ENCODE data around the gene CCR3. TPM values are rescaled to one million over a fixed set of nuclear protein-coding genes. Genes with fewer than 3 reads are reported as not detected.

The CCR3 gene
- total and polyA plus RNA-seq, 7 donors = 0.10 to 0.62 (median 0.44) TPM; not detected in 1

DNA sequence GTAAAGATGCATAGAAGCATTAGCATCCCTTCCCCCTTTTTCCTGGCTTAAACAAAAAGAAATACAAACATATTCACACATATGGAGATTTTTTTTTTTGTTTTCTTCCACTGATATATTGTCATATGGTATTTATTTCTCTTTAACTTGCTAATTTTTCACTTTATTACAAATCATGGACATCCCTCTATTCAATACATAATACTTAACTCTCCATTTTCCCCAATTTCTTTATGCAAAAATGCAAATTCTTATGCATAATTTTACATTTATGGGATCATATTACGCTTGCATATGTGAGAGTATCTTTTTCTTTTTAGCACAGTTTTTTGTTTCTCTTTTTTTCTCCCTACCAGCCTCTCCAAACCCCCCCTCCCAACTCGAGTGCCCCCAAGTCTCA is 48.8 kb downstream of the CCR3 start:
- Histone ChIP-seq H3K27me3 (ENCODE audit: insufficient read depth in 3 of 3, low read length in 2 of 3) (no peaks in the 10 kb centered on the region), H3K36me3 (ENCODE audit: insufficient read depth in 1 of 2, low read depth in 1 of 2) (no peaks in the 10 kb centered on the region), H3K9me3 (no peaks in the 10 kb centered on the region), H3K27ac (no peak overlapping the region), H3K4me1 (no peaks in the 10 kb centered on the region), H3K4me3 (no peak overlapping the region)
- TF ChIP-seq, protein P1, sequence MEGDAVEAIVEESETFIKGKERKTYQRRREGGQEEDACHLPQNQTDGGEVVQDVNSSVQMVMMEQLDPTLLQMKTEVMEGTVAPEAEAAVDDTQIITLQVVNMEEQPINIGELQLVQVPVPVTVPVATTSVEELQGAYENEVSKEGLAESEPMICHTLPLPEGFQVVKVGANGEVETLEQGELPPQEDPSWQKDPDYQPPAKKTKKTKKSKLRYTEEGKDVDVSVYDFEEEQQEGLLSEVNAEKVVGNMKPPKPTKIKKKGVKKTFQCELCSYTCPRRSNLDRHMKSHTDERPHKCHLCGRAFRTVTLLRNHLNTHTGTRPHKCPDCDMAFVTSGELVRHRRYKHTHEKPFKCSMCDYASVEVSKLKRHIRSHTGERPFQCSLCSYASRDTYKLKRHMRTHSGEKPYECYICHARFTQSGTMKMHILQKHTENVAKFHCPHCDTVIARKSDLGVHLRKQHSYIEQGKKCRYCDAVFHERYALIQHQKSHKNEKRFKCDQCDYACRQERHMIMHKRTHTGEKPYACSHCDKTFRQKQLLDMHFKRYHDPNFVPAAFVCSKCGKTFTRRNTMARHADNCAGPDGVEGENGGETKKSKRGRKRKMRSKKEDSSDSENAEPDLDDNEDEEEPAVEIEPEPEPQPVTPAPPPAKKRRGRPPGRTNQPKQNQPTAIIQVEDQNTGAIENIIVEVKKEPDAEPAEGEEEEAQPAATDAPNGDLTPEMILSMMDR (IDR thresholded peaks at IDR 0.05) = no peak
- no peak for ATAC-seq
- 69 to 75% (median 72%) methylated on average over 2 of the region's 2 CpGs for WGBS, 3 donors
- no peak for DNase-seq
- intact Hi-C loops (cut with DNase I) = no loop called here

DNA sequence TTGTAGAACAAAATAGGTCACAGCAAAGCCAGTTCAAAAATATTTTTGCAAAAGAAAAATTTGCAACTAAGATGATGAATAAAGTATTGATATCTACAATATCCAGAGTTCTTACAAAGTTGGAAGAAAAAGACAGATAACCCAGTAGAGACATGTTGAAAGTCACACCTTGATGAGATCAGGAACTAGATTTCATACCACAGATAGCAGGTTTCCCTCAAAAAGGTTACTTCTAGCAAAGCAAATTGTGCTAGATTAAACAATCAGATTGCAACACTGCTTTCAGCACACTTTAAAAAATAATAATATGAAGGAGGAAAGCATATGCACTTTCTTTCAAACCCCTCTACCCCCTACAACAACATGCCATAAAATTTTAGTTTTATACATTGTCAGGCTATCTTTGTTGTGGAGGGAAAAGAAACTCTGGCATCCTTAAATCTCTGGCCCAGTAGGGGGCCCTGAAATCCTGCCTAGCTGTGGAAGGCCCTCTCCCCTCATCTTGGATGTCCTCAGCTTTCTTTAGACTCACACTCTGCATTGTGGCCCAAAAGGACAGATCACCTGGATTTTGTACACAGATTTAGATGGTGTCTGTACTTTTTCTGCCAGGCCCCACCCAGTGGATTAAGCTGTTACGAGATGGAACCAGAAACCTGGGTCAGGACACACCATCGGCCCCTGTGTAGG is 50.9 kb downstream of the CCR3 start:
- Histone ChIP-seq H3K27me3 (ENCODE audit: insufficient read depth in 3 of 3, low read length in 2 of 3) (no peaks in the 10 kb centered on the region), H3K4me3 (no peak overlapping the region), H3K4me1 (no peaks in the 10 kb centered on the region), H3K27ac (no peak overlapping the region), H3K9me3 (no peaks in the 10 kb centered on the region), H3K36me3 (ENCODE audit: insufficient read depth in 1 of 2, low read depth in 1 of 2) (no peaks in the 10 kb centered on the region)
- 66 to 84% (median 68%) methylated on average over 2 of the region's 2 CpGs for WGBS, 3 donors
- intact Hi-C loops (cut with DNase I) = no loop called here
- DNase-seq = no peak
- no peak for ATAC-seq
- TF ChIP-seq, protein P1 (IDR thresholded peaks at IDR 0.05) = no peak

DNA sequence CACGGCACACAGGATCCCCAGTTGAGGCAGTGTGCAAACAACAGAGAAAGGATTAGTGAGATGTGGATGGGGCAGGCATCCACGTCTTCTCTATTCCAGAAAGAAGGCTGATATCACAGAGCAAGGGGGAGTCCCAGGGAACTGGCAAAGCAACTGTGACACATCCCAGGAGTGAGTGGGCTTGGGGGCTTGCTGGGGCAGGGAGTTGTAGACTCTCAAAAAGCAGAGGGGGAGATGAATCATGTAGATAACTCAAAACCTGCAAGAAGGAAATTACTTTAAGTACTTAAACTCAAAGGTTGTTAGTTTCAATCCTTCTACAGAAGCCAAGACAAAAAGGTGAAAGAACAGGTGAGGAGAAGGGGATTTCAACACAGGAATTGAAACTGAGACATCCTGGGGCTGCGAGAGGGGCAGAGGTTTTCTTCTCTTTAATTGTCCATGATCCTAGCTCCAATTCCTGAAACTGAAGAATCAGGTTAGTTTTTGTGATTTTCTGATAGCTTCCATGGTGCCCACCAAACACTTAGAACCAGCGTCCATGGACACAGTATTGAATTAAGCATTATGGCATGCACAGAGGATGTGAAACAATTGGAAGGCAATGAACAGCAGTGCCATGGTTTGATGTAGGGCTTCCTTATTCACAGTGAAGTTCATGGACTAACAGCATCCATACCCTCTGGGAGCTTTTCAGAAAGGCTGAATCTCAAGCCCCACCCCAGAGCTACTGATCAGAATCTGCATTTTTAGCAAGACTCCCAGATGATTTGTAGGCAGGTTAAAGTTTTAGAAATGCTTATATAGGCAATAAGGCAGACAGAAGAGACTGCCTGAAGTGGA is 52.0 kb downstream of the CCR3 start:
- DNase-seq (no peak), ATAC-seq (no peak)
- H3K4me3 ChIP-seq = no peak overlapping the region
- no peaks in the 10 kb centered on the region for H3K4me1 ChIP-seq
- TF ChIP-seq, protein P1 (IDR thresholded peaks at IDR 0.05) = no peak
- 60 to 78% (median 69%) methylated on average over 4 of the region's 4 CpGs for WGBS, 3 donors
- no peaks in the 10 kb centered on the region for H3K36me3 ChIP-seq (ENCODE audit: insufficient read depth in 1 of 2, low read depth in 1 of 2)
- H3K9me3 ChIP-seq = no peaks in the 10 kb centered on the region
- intact Hi-C loops (cut with DNase I) = no loop called here
- H3K27me3 ChIP-seq (ENCODE audit: insufficient read depth in 3 of 3, low read length in 2 of 3) = no peaks in the 10 kb centered on the region
- H3K27ac ChIP-seq = no peak overlapping the region

DNA sequence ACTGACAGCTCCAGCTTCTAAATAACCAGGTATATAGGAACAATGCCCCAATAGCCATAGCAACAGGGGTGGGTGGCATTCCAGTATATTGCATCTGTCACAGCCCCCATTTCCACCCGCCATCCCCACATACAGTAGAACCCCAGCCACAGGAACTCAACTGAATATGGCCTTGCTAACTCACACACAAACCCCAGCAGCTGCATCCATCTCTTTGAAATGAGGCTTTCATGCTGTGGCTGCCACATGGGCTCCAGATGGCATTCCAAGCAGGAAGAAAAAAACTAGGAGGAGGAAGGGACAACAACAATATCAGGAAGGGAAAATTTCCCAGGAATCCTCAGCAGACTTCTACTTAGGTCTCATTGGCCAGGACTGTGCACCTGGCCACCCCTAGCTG is 54.6 kb downstream of the CCR3 start:
- intact Hi-C loops (cut with DNase I) = no loop called here
- TF ChIP-seq, protein P1 (IDR thresholded peaks at IDR 0.05) = no peak
- no peak for DNase-seq
- H3K9me3 ChIP-seq = no peaks in the 10 kb centered on the region
- H3K27me3 ChIP-seq (ENCODE audit: insufficient read depth in 3 of 3, low read length in 2 of 3) = no peaks in the 10 kb centered on the region
- 70 to 90% (median 90%) methylated on average over 1 of the region's 1 CpG for WGBS, 3 donors
- no peak overlapping the region for H3K27ac ChIP-seq
- no peak overlapping the region for H3K4me3 ChIP-seq
- H3K4me1 ChIP-seq = no peaks in the 10 kb centered on the region
- H3K36me3 ChIP-seq (ENCODE audit: insufficient read depth in 1 of 2, low read depth in 1 of 2) = no peaks in the 10 kb centered on the region
- no peak for ATAC-seq
